Measurements from ENCODE around the gene EHD2.

- TF ChIP-seq GATA3 (IDR thresholded peaks at IDR 0.05; ENCODE audit: low read depth, low read length) (no peak), GATA2 (IDR thresholded peaks at IDR 0.05; ENCODE audit: low read depth, low read length) (no peak)
Measured at GRCh38 chr19:47674548-47674947, 38.7 kb upstream of the EHD2 start.
